GM10847 (cell line): Measurements from ENCODE around the gene PALLD.

Source experiments
- POLR2A ChIP-seq: IDR thresholded peaks from 2 replicates; pipeline ENCODE4 v1.6.1; 2011; ENCODE audit not compliant: insufficient read length; ENCODE audit errors: extremely low read depth

PALLD gene

GRCh38 chr4:168710353-168710946, 213.6 kb downstream of the PALLD start:
- TF ChIP-seq POLR2A, result no peak

GRCh38 chr4:168711197-168712140, 214.6 kb downstream of the PALLD start:
- TF ChIP-seq POLR2A, result no peak

- TF ChIP-seq POLR2A, result no peak
Observed at GRCh38 chr4:168712316-168712890, 215.6 kb downstream of the PALLD start.

DNA sequence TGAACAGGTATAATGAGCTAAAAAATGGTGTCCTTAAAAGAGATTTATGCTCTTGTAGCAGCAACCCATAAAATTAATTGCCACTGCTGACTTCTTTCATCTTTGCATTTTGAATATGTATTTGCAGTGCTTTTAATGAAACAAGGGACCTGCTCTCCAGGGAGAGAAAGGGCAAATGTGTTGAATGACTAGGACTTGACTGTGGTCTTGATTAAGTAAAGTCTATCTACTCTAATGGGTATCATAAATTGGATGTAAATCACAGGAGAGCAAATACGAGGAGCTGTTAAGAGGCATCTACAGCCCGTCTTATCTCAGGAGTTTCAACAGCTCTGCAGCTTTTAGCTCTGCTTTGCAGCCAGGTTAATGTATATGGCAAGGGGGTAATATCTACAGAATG, 216.4 kb downstream of the PALLD start:
- no peak for TF ChIP-seq POLR2A

DNA sequence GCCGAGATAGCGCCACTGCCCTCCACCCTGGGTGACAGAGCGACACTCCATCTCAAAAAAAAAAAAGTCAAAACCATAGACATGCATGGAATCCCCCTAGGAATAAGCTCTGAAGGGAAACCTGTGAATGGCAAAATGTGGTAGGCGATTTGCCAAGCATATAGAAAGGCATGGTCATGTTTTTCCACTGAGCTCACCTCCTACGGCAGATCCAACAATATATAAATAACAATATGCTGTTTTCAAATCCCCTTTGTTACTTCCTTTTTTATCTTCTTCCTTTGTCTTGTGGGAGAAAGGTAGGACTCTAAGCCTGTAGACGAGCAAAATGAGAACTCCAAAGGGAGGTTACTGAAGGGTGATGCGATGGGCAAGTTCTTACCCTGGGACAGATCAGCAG, 219.0 kb downstream of the PALLD start:
- no peak for TF ChIP-seq POLR2A

GRCh38 chr4:168716406-168717129, 219.7 kb downstream of the PALLD start:
- TF ChIP-seq POLR2A, result no peak

GRCh38 chr4:168717847-168718246, 221.0 kb downstream of the PALLD start:
- TF ChIP-seq POLR2A, result no peak

DNA sequence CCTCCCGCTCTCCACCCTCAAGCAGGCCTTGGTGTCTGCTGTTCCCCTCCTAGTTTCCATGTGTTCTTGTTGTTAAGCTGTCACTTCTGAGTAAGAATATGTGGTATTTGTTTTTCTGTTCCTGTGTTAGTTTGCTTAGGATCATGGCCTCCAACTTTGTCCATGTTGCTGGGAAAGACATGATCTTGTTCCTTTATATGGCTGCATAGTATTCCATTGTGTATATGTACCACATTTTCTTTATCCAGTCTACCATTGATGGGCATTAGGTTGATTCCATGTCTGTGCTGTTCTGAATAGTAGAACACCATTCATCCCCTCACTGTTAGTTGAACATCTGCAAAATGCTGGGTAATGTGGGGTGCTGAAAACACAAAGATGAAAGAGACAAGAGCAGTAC, 222.9 kb downstream of the PALLD start:
- TF ChIP-seq POLR2A, result no peak

- no peak for TF ChIP-seq POLR2A
Observed at GRCh38 chr4:168720396-168720900, 223.6 kb downstream of the PALLD start.

GRCh38 chr4:168722391-168722790, 225.5 kb downstream of the PALLD start:
- TF ChIP-seq POLR2A, result no peak

GRCh38 chr4:168723020-168723419, 226.2 kb downstream of the PALLD start:
- no peak for TF ChIP-seq POLR2A

- TF ChIP-seq POLR2A, result no peak
Observed at GRCh38 chr4:168723569-168723968, 226.7 kb downstream of the PALLD start.

DNA sequence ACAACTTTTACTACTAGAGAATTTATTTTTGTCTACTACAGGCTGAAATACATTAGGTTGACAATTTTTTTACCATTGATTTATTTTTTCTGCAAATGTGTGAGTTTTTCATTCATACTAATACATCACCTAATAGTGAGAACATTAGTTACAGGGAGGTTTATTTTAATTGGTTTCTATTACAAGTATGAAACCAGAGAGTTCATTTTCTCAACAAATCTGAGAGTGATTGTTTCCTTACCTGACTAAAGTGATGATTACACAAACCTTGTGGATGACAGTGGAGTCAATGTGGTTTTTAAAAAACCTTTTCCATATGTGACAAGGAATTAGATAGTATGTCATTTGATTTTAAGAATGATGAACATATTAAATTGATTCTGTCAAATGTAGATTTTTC, 227.4 kb downstream of the PALLD start:
- no peak for TF ChIP-seq POLR2A

GRCh38 chr4:168724686-168725411, 228.0 kb downstream of the PALLD start:
- no peak for TF ChIP-seq POLR2A

- TF ChIP-seq POLR2A, result no peak
Observed at GRCh38 chr4:168725930-168726329, 229.1 kb downstream of the PALLD start.
